ENCODE data around the gene TUFT1.

Gene TUFT1

DNA sequence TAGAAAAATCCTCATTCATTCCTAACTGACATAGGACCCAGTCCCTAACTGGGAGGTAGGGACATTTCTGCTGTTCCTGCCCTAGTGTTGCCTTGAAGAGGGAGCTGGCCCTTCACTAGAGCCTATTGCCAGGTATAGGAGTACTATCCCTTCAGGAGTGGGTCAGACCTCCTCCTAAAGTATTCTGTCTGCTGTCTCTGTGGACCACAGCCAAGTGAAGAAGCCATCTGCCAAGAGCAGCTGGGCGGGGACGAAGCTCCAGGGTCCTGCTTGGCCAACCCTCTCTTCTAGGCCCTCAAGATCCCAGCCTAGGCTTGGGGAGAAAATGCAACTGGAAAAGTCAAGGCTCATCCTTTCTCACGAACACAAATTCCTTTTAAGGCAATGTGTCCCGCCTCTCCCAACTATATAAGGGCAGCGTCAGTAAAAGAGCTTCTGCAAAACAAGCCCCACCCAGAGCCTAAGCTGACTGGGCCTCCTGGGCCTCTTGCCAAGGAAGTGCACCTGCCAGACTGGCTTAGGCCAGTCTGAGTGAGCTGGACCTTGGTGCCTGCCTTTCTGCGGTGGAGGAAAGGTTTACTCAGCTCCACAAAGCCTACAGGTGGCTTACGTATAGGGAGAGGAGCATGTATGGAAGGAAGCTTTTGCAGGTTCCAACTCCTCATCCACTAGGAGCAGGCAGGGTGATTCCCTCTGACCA is 638 bp upstream of the TUFT1 start:
- no peak for TF ChIP-seq SIN3A (IDR thresholded peaks at IDR 0.05; ENCODE audit: borderline replicate concordance, insufficient read depth, low read length)
- TF ChIP-seq POLR2AphosphoS5 (IDR thresholded peaks at IDR 0.05; ENCODE audit: low read depth, low read length): no peak
- TF ChIP-seq, protein P1, sequence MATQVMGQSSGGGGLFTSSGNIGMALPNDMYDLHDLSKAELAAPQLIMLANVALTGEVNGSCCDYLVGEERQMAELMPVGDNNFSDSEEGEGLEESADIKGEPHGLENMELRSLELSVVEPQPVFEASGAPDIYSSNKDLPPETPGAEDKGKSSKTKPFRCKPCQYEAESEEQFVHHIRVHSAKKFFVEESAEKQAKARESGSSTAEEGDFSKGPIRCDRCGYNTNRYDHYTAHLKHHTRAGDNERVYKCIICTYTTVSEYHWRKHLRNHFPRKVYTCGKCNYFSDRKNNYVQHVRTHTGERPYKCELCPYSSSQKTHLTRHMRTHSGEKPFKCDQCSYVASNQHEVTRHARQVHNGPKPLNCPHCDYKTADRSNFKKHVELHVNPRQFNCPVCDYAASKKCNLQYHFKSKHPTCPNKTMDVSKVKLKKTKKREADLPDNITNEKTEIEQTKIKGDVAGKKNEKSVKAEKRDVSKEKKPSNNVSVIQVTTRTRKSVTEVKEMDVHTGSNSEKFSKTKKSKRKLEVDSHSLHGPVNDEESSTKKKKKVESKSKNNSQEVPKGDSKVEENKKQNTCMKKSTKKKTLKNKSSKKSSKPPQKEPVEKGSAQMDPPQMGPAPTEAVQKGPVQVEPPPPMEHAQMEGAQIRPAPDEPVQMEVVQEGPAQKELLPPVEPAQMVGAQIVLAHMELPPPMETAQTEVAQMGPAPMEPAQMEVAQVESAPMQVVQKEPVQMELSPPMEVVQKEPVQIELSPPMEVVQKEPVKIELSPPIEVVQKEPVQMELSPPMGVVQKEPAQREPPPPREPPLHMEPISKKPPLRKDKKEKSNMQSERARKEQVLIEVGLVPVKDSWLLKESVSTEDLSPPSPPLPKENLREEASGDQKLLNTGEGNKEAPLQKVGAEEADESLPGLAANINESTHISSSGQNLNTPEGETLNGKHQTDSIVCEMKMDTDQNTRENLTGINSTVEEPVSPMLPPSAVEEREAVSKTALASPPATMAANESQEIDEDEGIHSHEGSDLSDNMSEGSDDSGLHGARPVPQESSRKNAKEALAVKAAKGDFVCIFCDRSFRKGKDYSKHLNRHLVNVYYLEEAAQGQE (IDR thresholded peaks at IDR 0.05; ENCODE audit: insufficient read depth in 1 of 2, low read depth in 2 of 2, low read length in 2 of 2): no peak

GRCh38 chr1:151540982-151541377 is 871 bp downstream of the TUFT1 start:
- TF ChIP-seq FOXP2 (optimal IDR thresholded peaks at IDR 0.05; ENCODE audit: borderline replicate concordance, extremely low read depth, extremely low read length, insufficient read depth): no peak
- TF ChIP-seq POLR2AphosphoS5 (IDR thresholded peaks at IDR 0.05; ENCODE audit: low read depth, low read length): no peak
- TF ChIP-seq, protein P1 (IDR thresholded peaks at IDR 0.05; ENCODE audit: insufficient read depth in 1 of 2, low read depth in 2 of 2, low read length in 2 of 2): no peak
- TF ChIP-seq TAF1 (IDR thresholded peaks at IDR 0.05; ENCODE audit: borderline replicate concordance, insufficient read depth, low read length): no peak
- no peak for TF ChIP-seq SIN3A (IDR thresholded peaks at IDR 0.05; ENCODE audit: borderline replicate concordance, insufficient read depth, low read length)

DNA sequence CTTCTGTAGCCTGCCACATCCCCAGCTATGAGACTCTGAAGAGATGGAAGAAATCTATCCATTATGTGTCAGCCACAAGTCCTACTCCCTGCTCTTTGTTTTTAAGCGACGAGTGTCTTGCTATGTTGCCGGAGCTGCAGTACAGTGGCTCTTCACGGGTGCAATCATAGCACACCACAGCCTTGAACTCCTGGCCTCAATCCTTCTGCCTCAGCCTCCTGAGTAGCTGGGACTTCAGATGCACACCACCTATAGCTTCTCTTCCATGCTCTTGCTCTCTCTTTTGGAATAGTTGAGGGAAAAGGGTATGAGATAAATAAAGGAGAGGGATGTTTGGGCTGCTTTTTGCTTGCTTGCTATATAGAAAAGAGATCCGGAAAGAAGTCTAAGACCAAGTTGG is 1.6 kb downstream of the TUFT1 start:
- no peak for TF ChIP-seq SIN3A (IDR thresholded peaks at IDR 0.05; ENCODE audit: borderline replicate concordance, insufficient read depth, low read length)
- no peak for TF ChIP-seq TAF1 (IDR thresholded peaks at IDR 0.05; ENCODE audit: borderline replicate concordance, insufficient read depth, low read length)
- TF ChIP-seq, protein P1 (IDR thresholded peaks at IDR 0.05; ENCODE audit: insufficient read depth in 1 of 2, low read depth in 2 of 2, low read length in 2 of 2): no peak
- TF ChIP-seq FOXP2 (optimal IDR thresholded peaks at IDR 0.05; ENCODE audit: borderline replicate concordance, extremely low read depth, extremely low read length, insufficient read depth): no peak
- no peak for TF ChIP-seq POLR2AphosphoS5 (IDR thresholded peaks at IDR 0.05; ENCODE audit: low read depth, low read length)

- TF ChIP-seq FOXP2 (optimal IDR thresholded peaks at IDR 0.05; ENCODE audit: borderline replicate concordance, extremely low read depth, extremely low read length, insufficient read depth) (no peak), POLR2AphosphoS5 (IDR thresholded peaks at IDR 0.05; ENCODE audit: low read depth, low read length) (no peak), TAF1 (IDR thresholded peaks at IDR 0.05; ENCODE audit: borderline replicate concordance, insufficient read depth, low read length) (no peak), SIN3A (IDR thresholded peaks at IDR 0.05; ENCODE audit: borderline replicate concordance, insufficient read depth, low read length) (no peak)
- TF ChIP-seq, protein P1 (IDR thresholded peaks at IDR 0.05; ENCODE audit: insufficient read depth in 1 of 2, low read depth in 2 of 2, low read length in 2 of 2): no peak
Measured at GRCh38 chr1:151542710-151543129, 2.6 kb downstream of the TUFT1 start.

DNA sequence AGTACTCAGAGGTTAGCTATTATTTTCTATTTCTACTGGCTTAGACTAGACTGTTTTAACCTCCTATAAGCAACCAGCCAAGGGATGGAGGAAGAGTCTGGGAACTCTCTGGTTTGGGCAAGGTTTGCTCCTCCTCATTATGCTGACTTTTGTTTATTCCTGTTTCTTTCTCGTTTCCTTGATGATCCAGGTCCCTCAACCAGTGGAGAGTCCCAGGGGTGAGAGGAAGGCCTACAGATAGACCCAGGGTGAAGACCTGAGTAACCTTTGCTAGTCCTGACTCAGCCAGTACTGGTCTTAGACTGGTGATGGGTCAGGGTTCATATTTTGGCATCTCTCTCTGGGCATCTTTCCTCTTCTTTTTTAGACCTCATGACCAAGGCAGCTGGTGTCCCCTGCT is 5.4 kb downstream of the TUFT1 start:
- TF ChIP-seq TAF1 (IDR thresholded peaks at IDR 0.05; ENCODE audit: borderline replicate concordance, insufficient read depth, low read length) (no peak), SIN3A (IDR thresholded peaks at IDR 0.05; ENCODE audit: borderline replicate concordance, insufficient read depth, low read length) (no peak), POLR2AphosphoS5 (IDR thresholded peaks at IDR 0.05; ENCODE audit: low read depth, low read length) (no peak), FOXP2 (optimal IDR thresholded peaks at IDR 0.05; ENCODE audit: borderline replicate concordance, extremely low read depth, extremely low read length, insufficient read depth) (no peak)
- TF ChIP-seq, protein P1 (IDR thresholded peaks at IDR 0.05; ENCODE audit: insufficient read depth in 1 of 2, low read depth in 2 of 2, low read length in 2 of 2): no peak
